Endothelial cell of umbilical vein (primary cell): ENCODE measurements around the gene ATP10A. TPM values are rescaled to one million over a fixed set of nuclear protein-coding genes. Genes with fewer than 3 reads are reported as not detected.

Source experiments
- BruUV-seq: library from RNA; stranded (reverse); fragments of 400-500 nt; replicated peaks from 2 replicates; lab custom pipeline; 2021; lab: Mats Ljungman, UMichigan
- CTCF ChIA-PET: fragments of 300-600, 350-600 bp; sonication (Branson Sonifier 250); formaldehyde crosslinking; loops from one replicate; lab custom pipeline; 2021; ENCODE audit warnings: antibody characterized with exemption, inconsistent platforms; lab: Charles Lee
- POLR2A ChIA-PET: fragments of 300-600, 350-600 bp; sonication (Branson Sonifier 250); formaldehyde crosslinking; loops from one replicate; lab custom pipeline; 2021; ENCODE audit warnings: antibody characterized with exemption, inconsistent platforms; lab: Charles Lee
- DNase-seq: peaks from one replicate; pipeline ENCODE4 v3.0.0-alpha.2; 2011; ENCODE audit warnings: low read depth, low spot score
- FAIRE-seq: peaks from 2 replicates; lab custom pipeline; 2011; peaks lifted over from hg19 to GRCh38; lab: Jason Lieb, UNC
- H2AFZ ChIP-seq: 2 replicates; pipeline ENCODE4 v1.6.0; 2012; ENCODE audit warnings: low read depth, low read length, control low read depth, inconsistent platforms
- H3K27ac ChIP-seq: 2 replicates; pipeline ENCODE4 v1.5.1; 2011; ENCODE audit warnings: low read depth, mild to moderate bottlenecking, control low read depth, low read length, moderate library complexity; ENCODE audit not compliant: insufficient read depth
- H3K27me3 ChIP-seq, 2 experiments: 2 replicates each; pipeline versions ENCODE4 v1.6.0 to v1.6.1; 2011; ENCODE audit warnings: low read length in 2 of 2, mixed read lengths in 1 of 2; ENCODE audit not compliant: control insufficient read depth in 2 of 2, insufficient read depth in 2 of 2
- H3K36me3 ChIP-seq, 2 experiments: 2 replicates in 1 of 2; 3 replicates in 1 of 2; pipeline ENCODE4 v1.5.1; 2011; ENCODE audit warnings: low read length in 2 of 2, mild to moderate bottlenecking in 1 of 2, moderate library complexity in 1 of 2; ENCODE audit not compliant: control insufficient read depth in 2 of 2, insufficient read depth in 2 of 2; ENCODE audit errors: extremely low read depth in 1 of 2
- H3K4me1 ChIP-seq: 3 replicates; pipeline ENCODE4 v1.5.1; 2011; ENCODE audit warnings: mild to moderate bottlenecking, low read length; ENCODE audit not compliant: control insufficient read depth, insufficient read depth; ENCODE audit errors: extremely low read depth
- H3K4me2 ChIP-seq: 2 replicates; pipeline ENCODE4 v1.6.1; 2011; ENCODE audit warnings: low read length, control low read depth, mixed read lengths; ENCODE audit not compliant: insufficient read depth
- H3K4me3 ChIP-seq, 3 experiments: fragments of 200-600 bp in 1 of 3; sonication (generic), shearing (Covaris generic) in 1 of 3; replicated peaks in 1 of 3; 2 replicates each; pipeline ENCODE4 v1.5.1; 2011 to 2016; ENCODE audit warnings: control low read depth in 3 of 3, low read length in 3 of 3, mild to moderate bottlenecking in 2 of 3, inconsistent platforms in 1 of 3, low read depth in 1 of 3, moderate library complexity in 1 of 3; ENCODE audit not compliant: insufficient read depth in 1 of 3
- H3K79me2 ChIP-seq: 2 replicates; pipeline ENCODE4 v1.6.0; 2012; ENCODE audit warnings: low read length, inconsistent platforms; ENCODE audit not compliant: control insufficient read depth, insufficient read depth
- H3K9ac ChIP-seq: replicated peaks from 2 replicates; pipeline ENCODE3; 2011; ENCODE audit warnings: low read length, control low read depth; ENCODE audit not compliant: insufficient read depth; ENCODE audit errors: extremely low read depth
- H3K9me1 ChIP-seq: replicated peaks from 3 replicates; pipeline ENCODE4 v1.6.0; 2011; ENCODE audit warnings: mild to moderate bottlenecking, low read length; ENCODE audit not compliant: control insufficient read depth, insufficient read depth; ENCODE audit errors: extremely low read depth
- H3K9me3 ChIP-seq: replicated peaks from 2 replicates; pipeline ENCODE4 v1.5.1; 2012; ENCODE audit warnings: low read length, inconsistent platforms; ENCODE audit not compliant: control insufficient read depth, insufficient read depth
- H4K20me1 ChIP-seq: replicated peaks from 2 replicates; pipeline ENCODE3; 2011; ENCODE audit warnings: mild to moderate bottlenecking, low read length; ENCODE audit not compliant: control insufficient read depth, insufficient read depth; ENCODE audit errors: extremely low read depth
- CTCF ChIP-seq, 2 donors: IDR thresholded peaks; 1 replicate in 1 of 2; 2 replicates in 1 of 2; pipeline ENCODE4 v1.5.1; 2011; ENCODE audit warnings: low read length in 2 of 2, mild to moderate bottlenecking in 2 of 2, moderate library complexity in 2 of 2, control low read depth in 1 of 2, inconsistent platforms in 1 of 2, low read depth in 1 of 2; ENCODE audit not compliant: insufficient read depth in 1 of 2; ENCODE audit errors: extremely low read depth in 1 of 2
- EZH2 ChIP-seq: IDR thresholded peaks from 2 replicates; pipeline ENCODE4 v1.6.1; 2012; ENCODE audit warnings: borderline replicate concordance, low read depth, mild to moderate bottlenecking, moderate library complexity, low read length, inconsistent platforms; ENCODE audit not compliant: severe bottlenecking
- FOS ChIP-seq: IDR thresholded peaks from 2 replicates; pipeline ENCODE4 v1.6.1; 2011; ENCODE audit warnings: mild to moderate bottlenecking, low read length, moderate library complexity, borderline replicate concordance; ENCODE audit not compliant: insufficient read depth
- GATA2 ChIP-seq: IDR thresholded peaks from 2 replicates; pipeline ENCODE4 v1.7.0; 2011; ENCODE audit warnings: low read depth, mild to moderate bottlenecking, moderate library complexity, mixed read lengths, low read length; ENCODE audit not compliant: insufficient read length, insufficient read depth
- JUN ChIP-seq: IDR thresholded peaks from 2 replicates; pipeline ENCODE4 v1.6.1; 2011; ENCODE audit warnings: borderline replicate concordance, low read depth; ENCODE audit not compliant: insufficient read length, insufficient read depth
- POLR2A ChIP-seq: IDR thresholded peaks from 2 replicates; pipeline ENCODE4 v1.6.1; 2012; ENCODE audit warnings: low read depth, mild to moderate bottlenecking, control low read depth, low read length
- dilution Hi-C: fragments of 300-500 bp; cut with MboI; formaldehyde crosslinking; loops from one replicate; pipeline ENCODE4 v1.15.0; 2019; ENCODE audit warnings: low sequenced_read_pairs; ENCODE audit not compliant: extremely low pct_ligation_motif_present
- intact Hi-C: fragments of 100-400 bp; cut with micrococcal nuclease; formaldehyde crosslinking; loops from one replicate; pipeline ENCODE4 v1.10.0; 2022
- polyA plus RNA-seq, 4 experiments: library from polyadenylated mRNA; depleted of rRNA in 3 of 4; stranded (reverse) in 3 of 4; unstranded in 1 of 4; fragments of >200 nt; gene quantifications; 2 replicates each; pipeline versions ENCODE4 v1.2.1 to v1.2.3, GENCODE V29; 2011 to 2012; ENCODE audit warnings: missing spikeins in 1 of 4
- total RNA-seq: library from RNA; stranded (reverse); gene quantifications from 2 replicates; pipeline ENCODE4 v1.2.3, GENCODE V29; 2021

The ATP10A gene
- total and polyA plus RNA-seq, 2 donors (not counting 3 experiments of a cell fraction or from before 2014, with no cell fraction given): not detected

GRCh38 chr15:25721605-25721955, 141.5 kb downstream of the ATP10A start:
- no peak overlapping the region for H3K27ac ChIP-seq
- no peaks in the 10 kb centered on the region for H3K27me3 ChIP-seq
- dilution Hi-C loops (no loop called here), intact Hi-C loops (no loop called here)
- H3K4me1 ChIP-seq: no peaks in the 10 kb centered on the region
- TF ChIP-seq FOS (no peak), GATA2 (no peak), JUN (no peak), EZH2 (no peak)
- POLR2A ChIA-PET: no interaction called here
- DNase-seq: no peak
- no peaks in the 10 kb centered on the region for H3K79me2 ChIP-seq
- H4K20me1 ChIP-seq: no peaks in the 10 kb centered on the region
- peaks cover 11% of the 10 kb centered on the region for H3K9me3 ChIP-seq
- no peak overlapping the region for H3K4me2 ChIP-seq
- H3K9ac ChIP-seq: no peak overlapping the region
- H3K4me3 ChIP-seq: no peak overlapping the region
- no peaks in the 10 kb centered on the region for H3K9me1 ChIP-seq
- H3K36me3 ChIP-seq: no peaks in the 10 kb centered on the region
- CTCF ChIA-PET: no interaction called here
- FAIRE-seq: no peak
- H2AFZ ChIP-seq: no peak overlapping the region
- no TSS peak for BruUV-seq

- Histone ChIP-seq H3K9me3 (peaks cover 12% of the 10 kb centered on the region), H3K9me1 (no peaks in the 10 kb centered on the region), H3K36me3 (no peaks in the 10 kb centered on the region), H3K27me3 (no peaks in the 10 kb centered on the region), H3K27ac (no peak overlapping the region), H3K4me2 (no peak overlapping the region), H3K4me3 (no peak overlapping the region), H3K4me1 (no peaks in the 10 kb centered on the region), H3K79me2 (no peaks in the 10 kb centered on the region), H3K9ac (no peak overlapping the region), H4K20me1 (no peaks in the 10 kb centered on the region), H2AFZ (no peak overlapping the region)
- ChIA-PET POLR2A (no interaction called here), CTCF (no interaction called here)
- FAIRE-seq (no peak), DNase-seq (no peak)
- BruUV-seq: no TSS peak
- dilution Hi-C loops (no loop called here), intact Hi-C loops (no loop called here)
- TF ChIP-seq GATA2: no peak
- no peak for TF ChIP-seq CTCF (IDR thresholded peaks at IDR 0.05; ENCODE audit: extremely low read depth in 1 of 2, insufficient read depth in 1 of 2, low read depth in 1 of 2, low read length in 2 of 2)
- TF ChIP-seq POLR2A: no peak
- TF ChIP-seq FOS: no peak
- no peak for TF ChIP-seq EZH2
These were observed 143.8 kb downstream of the ATP10A start for GRCh38 chr15:25719101-25719985.
